ENCODE data around the gene ARHGEF28. TPM values are rescaled to one million over a fixed set of nuclear protein-coding genes. Genes with fewer than 3 reads are reported as not detected.

Gene ARHGEF28
- polyA plus RNA-seq, 3 donors, result not detected

DNA sequence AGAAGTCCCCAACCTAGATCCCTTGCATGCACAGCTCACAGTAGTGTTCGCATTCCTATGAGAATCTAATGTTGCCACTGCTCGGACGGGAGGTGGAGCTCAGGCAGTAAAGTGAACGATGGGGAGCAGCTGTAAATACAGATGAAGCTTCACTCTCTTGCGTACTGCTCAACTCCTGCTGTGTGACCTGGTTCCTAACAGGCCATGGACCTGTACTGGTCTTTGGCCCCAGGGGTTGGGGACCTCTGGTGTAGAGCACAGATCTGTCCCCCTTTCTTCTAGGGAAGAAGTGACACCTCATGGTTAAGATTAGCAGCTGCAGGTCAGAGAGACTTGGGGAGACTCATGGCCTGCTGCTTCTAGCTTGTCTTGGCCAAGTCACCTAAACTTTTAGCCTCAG is 7.1 kb downstream of the ARHGEF28 start:
- TF ChIP-seq, protein P1, sequence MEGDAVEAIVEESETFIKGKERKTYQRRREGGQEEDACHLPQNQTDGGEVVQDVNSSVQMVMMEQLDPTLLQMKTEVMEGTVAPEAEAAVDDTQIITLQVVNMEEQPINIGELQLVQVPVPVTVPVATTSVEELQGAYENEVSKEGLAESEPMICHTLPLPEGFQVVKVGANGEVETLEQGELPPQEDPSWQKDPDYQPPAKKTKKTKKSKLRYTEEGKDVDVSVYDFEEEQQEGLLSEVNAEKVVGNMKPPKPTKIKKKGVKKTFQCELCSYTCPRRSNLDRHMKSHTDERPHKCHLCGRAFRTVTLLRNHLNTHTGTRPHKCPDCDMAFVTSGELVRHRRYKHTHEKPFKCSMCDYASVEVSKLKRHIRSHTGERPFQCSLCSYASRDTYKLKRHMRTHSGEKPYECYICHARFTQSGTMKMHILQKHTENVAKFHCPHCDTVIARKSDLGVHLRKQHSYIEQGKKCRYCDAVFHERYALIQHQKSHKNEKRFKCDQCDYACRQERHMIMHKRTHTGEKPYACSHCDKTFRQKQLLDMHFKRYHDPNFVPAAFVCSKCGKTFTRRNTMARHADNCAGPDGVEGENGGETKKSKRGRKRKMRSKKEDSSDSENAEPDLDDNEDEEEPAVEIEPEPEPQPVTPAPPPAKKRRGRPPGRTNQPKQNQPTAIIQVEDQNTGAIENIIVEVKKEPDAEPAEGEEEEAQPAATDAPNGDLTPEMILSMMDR (IDR thresholded peaks at IDR 0.05), result no peak
- H3K79me2 ChIP-seq (ENCODE audit: insufficient read depth, low read length), result no peaks in the 10 kb centered on the region

DNA sequence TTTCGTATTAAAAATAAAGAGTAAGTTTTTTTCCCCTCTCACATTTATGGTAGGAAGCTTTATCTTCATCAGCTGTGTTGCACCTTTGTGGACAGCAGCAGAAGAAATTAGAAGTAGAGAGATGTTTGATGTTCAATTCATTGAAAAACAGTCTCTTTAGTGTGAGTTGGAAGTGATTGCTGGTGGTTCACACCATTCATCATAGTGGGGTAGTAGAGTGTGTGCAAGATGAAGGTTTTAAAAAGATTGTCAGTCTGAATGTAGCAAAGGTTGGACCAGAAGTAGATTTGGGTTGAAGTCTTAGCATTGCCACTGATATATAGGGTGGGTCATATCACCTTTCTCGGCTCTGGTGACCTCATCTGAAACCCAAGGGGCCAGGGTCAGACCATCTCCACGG is 10.4 kb downstream of the ARHGEF28 start:
- intact Hi-C loops (cut with micrococcal nuclease), result no loop called here
- no peak overlapping the region for H3K4me2 ChIP-seq (replicated peaks; ENCODE audit: extremely low read depth, low read length, poor library complexity, severe bottlenecking)
- H4K20me1 ChIP-seq (ENCODE audit: insufficient read depth, low read length), result no peaks in the 10 kb centered on the region
- TF ChIP-seq, protein P1 (IDR thresholded peaks at IDR 0.05), result no peak
- no peak overlapping the region for H3K9ac ChIP-seq (ENCODE audit: insufficient read depth, low read length, poor library complexity, severe bottlenecking)
- Mint-ChIP-seq H3K27ac (no peak overlapping the region), H3K4me1 (no peaks in the 10 kb centered on the region), H3K9me3 (no peaks in the 10 kb centered on the region), H3K27me3 (ENCODE audit: low read depth in 3 of 3) (peaks cover 0 to 5% (median 0%) of the 10 kb centered on the region in 3 donors), H3K36me3 (no peaks in the 10 kb centered on the region), H3K4me3 (no peak overlapping the region)
- H3K27ac ChIP-seq (ENCODE audit: low read depth in 1 of 2, low read length in 2 of 2), result no peak overlapping the region
- DNase-seq, result no peak
- no peaks in the 10 kb centered on the region for H3K9me3 ChIP-seq (replicated peaks in 1 of 2; ENCODE audit: control insufficient read depth in 1 of 2, insufficient read depth in 1 of 2, low read length in 2 of 2)
- H3K4me3 ChIP-seq (replicated peaks in 1 of 3; ENCODE audit: low read depth in 2 of 3, low read length in 3 of 3), result no peak overlapping the region
- 100% methylated on average over 1 of the region's 3 CpGs for WGBS (ENCODE audit: insufficient coverage)
- no peaks in the 10 kb centered on the region for H3K4me1 ChIP-seq (ENCODE audit: control insufficient read depth in 1 of 2, insufficient read depth in 2 of 2, low read length in 2 of 2)
- H3K36me3 ChIP-seq (replicated peaks in 1 of 2; ENCODE audit: control insufficient read depth in 1 of 2, insufficient read depth in 2 of 2, low read length in 2 of 2), result no peaks in the 10 kb centered on the region
- no peak overlapping the region for H2AFZ ChIP-seq (ENCODE audit: insufficient read depth, low read depth, low read length, poor library complexity, severe bottlenecking)
- no peaks in the 10 kb centered on the region for H3K79me2 ChIP-seq (ENCODE audit: insufficient read depth, low read length)
- peaks cover 0 to 3% of the 10 kb centered on the region in 2 donors for H3K27me3 ChIP-seq (ENCODE audit: control insufficient read depth in 2 of 2, insufficient read depth in 2 of 2, low read length in 2 of 2)

More for the DNA sequence above, 7.1 kb downstream of the ARHGEF28 start:
- Histone ChIP-seq H3K27me3 (ENCODE audit: control insufficient read depth in 2 of 2, insufficient read depth in 2 of 2, low read length in 2 of 2) (peaks cover 18 to 22% of the 10 kb centered on the region in 2 donors), H3K9me3 (replicated peaks in 1 of 2; ENCODE audit: control insufficient read depth in 1 of 2, insufficient read depth in 1 of 2, low read length in 2 of 2) (no peaks in the 10 kb centered on the region), H3K4me3 (replicated peaks in 1 of 3; ENCODE audit: low read depth in 2 of 3, low read length in 3 of 3) (no peak overlapping the region), H3K4me1 (ENCODE audit: control insufficient read depth in 1 of 2, insufficient read depth in 2 of 2, low read length in 2 of 2) (no peaks in the 10 kb centered on the region), H3K36me3 (replicated peaks in 1 of 2; ENCODE audit: control insufficient read depth in 1 of 2, insufficient read depth in 2 of 2, low read length in 2 of 2) (no peaks in the 10 kb centered on the region), H3K9ac (ENCODE audit: insufficient read depth, low read length, poor library complexity, severe bottlenecking) (no peak overlapping the region), H3K4me2 (replicated peaks; ENCODE audit: extremely low read depth, low read length, poor library complexity, severe bottlenecking) (no peak overlapping the region), H2AFZ (ENCODE audit: insufficient read depth, low read depth, low read length, poor library complexity, severe bottlenecking) (no peak overlapping the region), H3K27ac (ENCODE audit: low read depth in 1 of 2, low read length in 2 of 2) (no peak overlapping the region), H4K20me1 (ENCODE audit: insufficient read depth, low read length) (no peaks in the 10 kb centered on the region)
- H3K4me1 Mint-ChIP-seq, result no peaks in the 10 kb centered on the region
- peak overlapping the region in 1 of 7 donors; percentile 37 for H3K27ac Mint-ChIP-seq
- H3K9me3 Mint-ChIP-seq, result peaks cover 0 to 3% (median 0%) of the 10 kb centered on the region in 7 donors
- H3K36me3 Mint-ChIP-seq, result no peaks in the 10 kb centered on the region
- DNase-seq, result no peak
- H3K27me3 Mint-ChIP-seq (ENCODE audit: low read depth in 3 of 3), result peaks cover 13 to 19% (median 14%) of the 10 kb centered on the region in 3 donors
- WGBS (ENCODE audit: insufficient coverage), result 98% methylated on average over 4 of the region's 5 CpGs
- intact Hi-C loops (cut with micrococcal nuclease), result no loop called here
- H3K4me3 Mint-ChIP-seq, result no peak overlapping the region

Measured in CD14-positive monocyte (primary cell).